Astrocyte of the cerebellum (primary cell): ENCODE measurements around the gene SERPINA1.

Experiments used
- DNase-seq: peaks from one replicate; pipeline ENCODE4 v3.0.0-alpha.2; 2011; ENCODE audit warnings: low read depth
- H3K4me3 ChIP-seq: 2 replicates; pipeline ENCODE4 v1.5.1; 2011; ENCODE audit warnings: mild to moderate bottlenecking, low read depth, low read length, moderate library complexity
- CTCF ChIP-seq: IDR thresholded peaks from 2 replicates; pipeline ENCODE4 v1.5.1; 2012; ENCODE audit warnings: low read length, low read depth, moderate library complexity, mild to moderate bottlenecking; ENCODE audit errors: missing control alignments
- in situ Hi-C: cut with HindIII; loops from 2 replicates; pipeline ENCODE4 v1.10.0; 2017; ENCODE audit warnings: low sequenced_read_pairs

The SERPINA1 gene

GRCh38 chr14:94388384-94389103 lies at the start of gene SERPINA1:
SERPINA1 (minus strand) TSS chr14:94388602; CDS start chr14:94383237, 5,365 bp downstream.
- in situ Hi-C loops, result no loop called here
- no peak for TF ChIP-seq CTCF
- DNase-seq, result no peak
- no peak within 1 kb of the TSS for H3K4me3 ChIP-seq

DNA sequence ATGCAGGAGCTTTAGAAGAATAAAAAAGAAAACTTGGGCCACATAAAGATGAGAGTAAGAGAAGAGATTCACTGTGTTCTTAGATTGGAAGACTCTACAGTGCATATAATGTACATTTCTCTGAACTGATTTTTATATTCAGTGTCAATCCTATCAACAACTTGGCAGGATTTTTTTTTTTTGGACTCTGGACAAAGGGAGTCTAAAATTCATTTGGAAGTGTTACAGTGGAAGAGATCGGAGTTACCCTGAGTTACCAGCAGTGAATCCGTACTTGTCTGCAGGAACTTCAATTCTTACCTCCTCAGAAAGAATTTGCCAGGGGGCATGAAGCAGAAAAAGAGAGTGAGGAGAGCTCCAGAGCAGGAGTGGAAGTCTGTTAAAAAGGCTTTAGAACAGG lies 40.2 kb upstream of the SERPINA1 start:
- in situ Hi-C loops, result loop anchor here (5.0 kb wide), 1 partner anchor 89 kb away; no protein-coding TSS in a partner anchor
- H3K4me3 ChIP-seq, result no peak overlapping the region
- TF ChIP-seq CTCF, result no peak
- DNase-seq, result no peak

- no peak for DNase-seq
- no peak overlapping the region for H3K4me3 ChIP-seq
- no peak for TF ChIP-seq CTCF
- in situ Hi-C loops, result loop anchor here (5.0 kb wide), 1 partner anchor 90 kb away; no protein-coding TSS in a partner anchor
Measured at GRCh38 chr14:94427016-94427613, 38.7 kb upstream of the SERPINA1 start.

DNA sequence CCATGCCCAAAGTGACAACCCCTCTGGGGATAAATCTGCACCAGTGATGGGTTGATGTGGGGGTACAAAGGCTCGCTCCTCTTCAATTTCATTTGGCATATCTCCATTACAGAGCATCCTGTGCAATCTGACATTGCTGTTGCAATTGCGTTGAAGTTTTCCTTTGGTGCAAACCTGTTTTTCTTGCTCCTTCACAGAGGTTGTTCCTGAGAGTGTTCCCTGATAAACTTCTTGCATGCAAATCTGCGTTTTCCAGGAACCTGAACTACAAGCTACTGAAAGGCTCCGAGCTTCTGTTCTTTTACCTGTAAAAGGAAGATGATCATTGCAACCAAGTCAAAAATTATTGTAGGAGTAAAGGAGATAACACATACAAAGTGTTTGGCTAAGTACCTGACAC lies 38.1 kb upstream of the SERPINA1 start:
- in situ Hi-C loops, result loop anchor here (5.0 kb wide), 1 partner anchor 91 kb away; no protein-coding TSS in a partner anchor

DNA sequence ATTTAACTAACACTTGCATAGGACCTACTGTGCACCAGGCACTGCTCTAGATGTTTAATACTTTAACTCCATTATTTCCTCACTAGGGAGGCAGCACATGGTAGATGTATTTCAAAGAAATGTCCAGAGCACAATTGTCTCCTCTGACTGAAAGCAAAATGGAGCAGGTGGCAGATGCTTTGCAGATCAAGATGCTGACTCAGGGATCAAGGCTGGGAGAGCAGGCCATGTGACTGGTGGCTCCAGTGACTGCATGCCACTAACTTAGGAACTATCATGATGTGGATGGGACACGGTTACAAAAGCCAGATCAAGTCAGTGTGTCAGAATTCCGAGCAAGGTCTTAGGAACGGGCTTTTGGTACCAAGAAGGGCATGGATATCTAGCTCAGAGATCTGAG lies 36.0 kb upstream of the SERPINA1 start:
- in situ Hi-C loops, result no loop called here
- H3K4me3 ChIP-seq, result no peak overlapping the region
- no peak for TF ChIP-seq CTCF
- no peak for DNase-seq

More for the DNA sequence above, 38.1 kb upstream of the SERPINA1 start:
- no peak overlapping the region for H3K4me3 ChIP-seq
- no peak for DNase-seq
- no peak for TF ChIP-seq CTCF

DNA sequence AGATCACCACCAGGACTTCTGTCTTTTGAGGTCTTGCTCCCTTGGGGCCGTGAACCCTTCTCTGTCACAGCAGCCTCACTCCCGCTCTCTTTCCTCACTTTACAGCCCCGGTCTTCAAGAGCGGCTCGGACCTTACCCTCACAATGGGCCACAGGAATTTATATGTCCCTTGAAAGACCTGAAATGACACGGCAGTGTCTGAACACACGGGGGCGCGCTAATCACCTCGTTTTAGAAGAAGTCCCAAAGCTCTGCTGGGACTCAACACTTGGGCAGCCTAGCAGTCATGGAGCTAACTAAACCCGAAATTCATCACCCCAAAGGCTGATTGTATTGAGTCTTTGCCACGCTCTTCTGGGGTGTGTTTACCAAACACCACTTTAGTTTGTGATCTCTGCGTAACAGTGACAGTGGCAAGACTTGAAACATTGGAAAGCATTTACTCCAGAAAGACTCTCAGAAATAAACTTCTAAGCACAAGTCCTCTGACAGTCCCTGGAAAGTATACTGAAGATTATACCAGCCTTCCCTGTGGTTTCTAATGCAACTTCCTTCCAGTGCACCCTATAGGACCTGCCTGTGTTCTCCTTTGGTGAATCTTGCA lies 35.2 kb upstream of the SERPINA1 start:
- DNase-seq, result peak; percentile 54
- H3K4me3 ChIP-seq, result no peak overlapping the region
- in situ Hi-C loops, result no loop called here
- peak; percentile 81 for TF ChIP-seq CTCF
